Smooth muscle cell (in vitro differentiated cells): ENCODE results near the gene IGF1R. TPM values are rescaled to one million over a fixed set of nuclear protein-coding genes. Genes with fewer than 3 reads are reported as not detected.

Source experiments
- DNase-seq: peaks from one replicate; lab custom pipeline; 2025; ENCODE audit not compliant: unreplicated experiment; lab: John Stamatoyannopoulos, UW
- H2AFZ ChIP-seq: fragments of 200-600 bp; sonication (generic); 2 replicates; pipeline ENCODE4 v1.6.0; 2016; ENCODE audit warnings: antibody characterized with exemption, low read depth, mild to moderate bottlenecking
- H3F3A ChIP-seq: fragments of 200-600 bp; sonication (generic); 2 replicates; pipeline ENCODE4 v1.6.0; 2017; ENCODE audit warnings: antibody characterized with exemption, low read depth
- H3K27ac ChIP-seq: fragments of 200-600 bp; sonication (generic); 2 replicates; pipeline ENCODE4 v1.5.1; 2016; ENCODE audit warnings: low read depth, mild to moderate bottlenecking
- H3K27me3 ChIP-seq: fragments of 200-600 bp; sonication (generic); 2 replicates; pipeline ENCODE4 v1.6.1; 2016; ENCODE audit warnings: low read depth, mild to moderate bottlenecking
- H3K36me3 ChIP-seq: fragments of 200-600 bp; sonication (generic); 2 replicates; pipeline ENCODE4 v1.5.1; 2016; ENCODE audit warnings: low read depth
- H3K4me1 ChIP-seq: fragments of 200-600 bp; sonication (generic); 2 replicates; pipeline ENCODE4 v1.5.1; 2016; ENCODE audit warnings: low read depth
- H3K4me2 ChIP-seq: fragments of 200-600 bp; sonication (generic); 2 replicates; pipeline ENCODE4 v1.6.0; 2016; ENCODE audit warnings: mild to moderate bottlenecking
- H3K4me3 ChIP-seq: fragments of 200-600 bp; sonication (generic); 2 replicates; pipeline ENCODE4 v1.5.1; 2016; ENCODE audit warnings: mild to moderate bottlenecking
- H3K79me2 ChIP-seq: fragments of 200-600 bp; sonication (generic); 2 replicates; pipeline ENCODE4 v1.6.0; 2016; ENCODE audit warnings: low read depth, mild to moderate bottlenecking
- H3K9ac ChIP-seq: fragments of 200-600 bp; sonication (generic); 2 replicates; pipeline ENCODE4 v1.6.0; 2016; ENCODE audit warnings: low read depth
- H3K9me3 ChIP-seq: fragments of 200-600 bp; sonication (generic); replicated peaks from 2 replicates; pipeline ENCODE4 v1.5.1; 2016; ENCODE audit warnings: low read depth
- H4K20me1 ChIP-seq: fragments of 200-600 bp; sonication (generic); 2 replicates; pipeline ENCODE4 v1.6.0; 2016; ENCODE audit warnings: low read depth
- CTCF ChIP-seq: fragments of 200-600 bp; sonication (generic); IDR thresholded peaks from 2 replicates; pipeline ENCODE4 v1.5.1; 2017; ENCODE audit warnings: borderline replicate concordance, mild to moderate bottlenecking, antibody characterized with exemption; ENCODE audit not compliant: insufficient read depth, poor library complexity, severe bottlenecking
- WGBS: methylation state at CpG from one replicate; pipeline ENCODE4 v1.1.7; 2016; ENCODE audit warnings: low lambda C conversion rate; 5-methylcytosine and 5-hydroxymethylcytosine counted together
- polyA plus RNA-seq: library from polyadenylated mRNA; unstranded; fragments of >200 nt; fragmentation: Nextera tagmentation; extraction: Ambion mirVana; gene quantifications from 2 replicates; pipeline ENCODE4 v1.2.1, GENCODE V29; 2016
- total RNA-seq: library from RNA; depleted of rRNA; stranded (reverse); fragments of >200 nt; gene quantifications from 2 replicates; pipeline ENCODE4 v1.2.3, GENCODE V29; 2014

The IGF1R gene
- total and polyA plus RNA-seq, 2 experiments from 2014 or later = 14.0 to 70.2 TPM

GRCh38 chr15:98771541-98771940, 123.2 kb downstream of the IGF1R start:
- H3K36me3 ChIP-seq = no peaks in the 10 kb centered on the region
- H4K20me1 ChIP-seq = peaks cover 97% of the 10 kb centered on the region
- H3K27me3 ChIP-seq = no peaks in the 10 kb centered on the region
- H3K4me3 ChIP-seq = no peak overlapping the region
- H3K79me2 ChIP-seq = peaks cover 95% of the 10 kb centered on the region
- no peak overlapping the region for H3K4me2 ChIP-seq
- H3K27ac ChIP-seq = no peak overlapping the region
- H3F3A ChIP-seq = peaks cover 4% of the 10 kb centered on the region
- no peak for DNase-seq
- peaks cover 35% of the 10 kb centered on the region for H3K4me1 ChIP-seq
- TF ChIP-seq CTCF = no peak
- H3K9me3 ChIP-seq = no peaks in the 10 kb centered on the region
- WGBS = 80% methylated on average over 4 of the region's 4 CpGs
- H3K9ac ChIP-seq = no peak overlapping the region
- H2AFZ ChIP-seq = no peak overlapping the region

- 56% methylated on average over 3 of the region's 3 CpGs for WGBS
- no peak overlapping the region for H2AFZ ChIP-seq
- peak overlapping the region; percentile 55 for H3K4me2 ChIP-seq
- H3K27ac ChIP-seq = peak overlapping the region; percentile 11
- H3K4me3 ChIP-seq = no peak overlapping the region
- no peak for TF ChIP-seq CTCF
- H3K36me3 ChIP-seq = no peaks in the 10 kb centered on the region
- H3K9ac ChIP-seq = no peak overlapping the region
- H3K9me3 ChIP-seq = no peaks in the 10 kb centered on the region
- peaks cover 34% of the 10 kb centered on the region for H3K4me1 ChIP-seq
- DNase-seq = no peak
- peaks cover 97% of the 10 kb centered on the region for H4K20me1 ChIP-seq
- peaks cover 86% of the 10 kb centered on the region for H3K79me2 ChIP-seq
- peaks cover 4% of the 10 kb centered on the region for H3F3A ChIP-seq
- H3K27me3 ChIP-seq = no peaks in the 10 kb centered on the region
Measured at GRCh38 chr15:98772895-98773294, 124.6 kb downstream of the IGF1R start.

- DNase-seq = no peak
- H3K79me2 ChIP-seq = peaks cover 89% of the 10 kb centered on the region
- H3K9ac ChIP-seq = peak overlapping the region; percentile 36
- H3K27me3 ChIP-seq = no peaks in the 10 kb centered on the region
- 69% methylated on average over 6 of the region's 6 CpGs for WGBS
- peaks cover 100% of the 10 kb centered on the region for H4K20me1 ChIP-seq
- H3K36me3 ChIP-seq = no peaks in the 10 kb centered on the region
- H2AFZ ChIP-seq = no peak overlapping the region
- peak overlapping the region; percentile 11 for H3K27ac ChIP-seq
- H3K4me1 ChIP-seq = peaks cover 33% of the 10 kb centered on the region
- H3K4me2 ChIP-seq = peak overlapping the region; percentile 55
- no peak overlapping the region for H3K4me3 ChIP-seq
- no peak for TF ChIP-seq CTCF
- H3F3A ChIP-seq = peaks cover 4% of the 10 kb centered on the region
- H3K9me3 ChIP-seq = no peaks in the 10 kb centered on the region
Measured at GRCh38 chr15:98773616-98774015, 125.3 kb downstream of the IGF1R start.

- WGBS = 77% methylated on average over 10 of the region's 10 CpGs
- H3K9me3 ChIP-seq = no peaks in the 10 kb centered on the region
- H3K4me2 ChIP-seq = no peak overlapping the region
- no peak overlapping the region for H3K4me3 ChIP-seq
- no peak overlapping the region for H3K9ac ChIP-seq
- DNase-seq = no peak
- H3K27me3 ChIP-seq = no peaks in the 10 kb centered on the region
- H3K27ac ChIP-seq = no peak overlapping the region
- H3K79me2 ChIP-seq = peaks cover 88% of the 10 kb centered on the region
- H4K20me1 ChIP-seq = peaks cover 100% of the 10 kb centered on the region
- H3F3A ChIP-seq = peaks cover 4% of the 10 kb centered on the region
- no peaks in the 10 kb centered on the region for H3K36me3 ChIP-seq
- H2AFZ ChIP-seq = no peak overlapping the region
- peaks cover 26% of the 10 kb centered on the region for H3K4me1 ChIP-seq
- no peak for TF ChIP-seq CTCF
Measured at GRCh38 chr15:98774756-98775497, 126.6 kb downstream of the IGF1R start.
